HepG2 (cell line): ENCODE measurements around the gene SGK1. TPM values are rescaled to one million over a fixed set of nuclear protein-coding genes. Genes with fewer than 3 reads are reported as not detected.

ENCODE experiments used
- CCAR2 ChIP-seq: fragments of 200-400 bp; formaldehyde crosslinking; optimal IDR thresholded peaks from 2 replicates; pipeline ENCODE3; 2018; ENCODE audit warnings: low read depth, mild to moderate bottlenecking, low read length, moderate library complexity
- FOSL2 ChIP-seq: sonication (generic); formaldehyde crosslinking; IDR thresholded peaks from 2 replicates; pipeline ENCODE4 v1.4.0; 2020; ENCODE audit warnings: missing genetic modification reagents
- FOXM1 ChIP-seq: sonication (generic); formaldehyde crosslinking; IDR thresholded peaks from 2 replicates; pipeline ENCODE4 v1.5.0; 2020; ENCODE audit warnings: missing genetic modification reagents
- FOXO1 ChIP-seq: sonication (generic); formaldehyde crosslinking; IDR thresholded peaks from 2 replicates; pipeline ENCODE4 v1.4.0; 2020; ENCODE audit warnings: missing genetic modification reagents
- KDM3A ChIP-seq: IDR thresholded peaks from 2 replicates; pipeline ENCODE4 v1.6.1; 2018; ENCODE audit warnings: low read depth, missing compliant biosample characterization
- MED1 ChIP-seq: sonication (generic); formaldehyde crosslinking; IDR thresholded peaks from 2 replicates; pipeline ENCODE4 v1.4.0; 2020; ENCODE audit warnings: missing genetic modification reagents
- MYC ChIP-seq: sonication (generic); formaldehyde crosslinking; IDR thresholded peaks from 2 replicates; pipeline ENCODE4 v1.9.0; 2021; ENCODE audit warnings: missing genetic modification reagents, borderline replicate concordance
- NCOA2 ChIP-seq: sonication (generic); formaldehyde crosslinking; IDR thresholded peaks from 2 replicates; pipeline ENCODE4 v1.8.0; 2022; ENCODE audit warnings: inconsistent platforms
- NFRKB ChIP-seq: fragments of 450-650 bp; IDR thresholded peaks from 2 replicates; pipeline ENCODE4 v1.6.1; 2017
- POLR2G ChIP-seq: fragments of 200-400 bp; formaldehyde crosslinking; IDR thresholded peaks from 2 replicates; pipeline ENCODE4 v1.6.1; 2018; ENCODE audit warnings: mild to moderate bottlenecking, low read depth, low read length, moderate library complexity
- TBL1XR1 ChIP-seq: fragments of 150-350 bp; IDR thresholded peaks from 2 replicates; pipeline ENCODE4 v1.6.1; 2014; ENCODE audit warnings: borderline replicate concordance, low read length; ENCODE audit not compliant: partially characterized antibody
- ZNF225 ChIP-seq: sonication (generic); formaldehyde crosslinking; IDR thresholded peaks from 2 replicates; pipeline ENCODE4 v1.4.0; 2020; ENCODE audit warnings: mild to moderate bottlenecking, missing genetic modification reagents
- ZNF3 ChIP-seq: IDR thresholded peaks from 2 replicates; pipeline ENCODE4 v1.7.0; 2017; ENCODE audit warnings: inconsistent platforms
- ZNF891 ChIP-seq: sonication (generic); formaldehyde crosslinking; IDR thresholded peaks from 2 replicates; pipeline ENCODE4 v1.5.0; 2020; ENCODE audit warnings: mild to moderate bottlenecking, missing genetic modification reagents
- polyA plus RNA-seq, 8 experiments: library from polyadenylated mRNA; depleted of rRNA in 3 of 8; stranded (reverse) in 7 of 8; unstranded in 1 of 8; fragments of >200 nt; fragmentation: Illumina TruSeq in 4 of 8; extraction: Trizol in 4 of 8; gene quantifications; 2 replicates each; pipeline versions ENCODE4 v1.2.1 to v1.2.3, GENCODE V29; 2011 to 2016; ENCODE audit warnings: low read depth in 4 of 8, missing spikeins in 1 of 8, mixed read lengths in 1 of 8; ENCODE audit not compliant: insufficient read depth in 1 of 8
- total RNA-seq, 5 experiments: library from RNA; depleted of rRNA; stranded (reverse); fragments of >200 nt; fragmentation: Illumina TruSeq; extraction: Trizol; gene quantifications; 2 replicates each; pipeline ENCODE4 v1.2.3, GENCODE V29; 2016; ENCODE audit warnings: low read depth in 1 of 5
- TF ChIP-seq, protein P1 (sequence below): sonication (generic); formaldehyde crosslinking; IDR thresholded peaks from 2 replicates; pipeline ENCODE4 v1.4.0; 2020; ENCODE audit warnings: missing genetic modification reagents
- TF ChIP-seq, protein P2 (sequence below): sonication (generic); formaldehyde crosslinking; IDR thresholded peaks from 2 replicates; pipeline ENCODE4 v1.4.0; 2020; ENCODE audit warnings: mild to moderate bottlenecking, missing genetic modification reagents
- TF ChIP-seq, protein P3 (sequence below): IDR thresholded peaks from 2 replicates; pipeline ENCODE4 v1.6.1; 2016; ENCODE audit warnings: low read depth, borderline replicate concordance
- TF ChIP-seq, protein P4 (sequence below): IDR thresholded peaks from 2 replicates; pipeline ENCODE4 v1.6.1; 2016; ENCODE audit warnings: missing compliant biosample characterization, missing genetic modification reagents, borderline replicate concordance
- TF ChIP-seq, protein P5 (sequence below): IDR thresholded peaks from 2 replicates; pipeline ENCODE4 v1.6.1; 2012; ENCODE audit warnings: low read length, improper control_type of control experiment
- TF ChIP-seq, protein P6 (sequence below): sonication (generic); formaldehyde crosslinking; IDR thresholded peaks from 2 replicates; pipeline ENCODE4 v1.8.0; 2022; ENCODE audit warnings: missing genetic modification reagents, mild to moderate bottlenecking, inconsistent platforms, borderline replicate concordance

Gene SGK1
- total and polyA plus RNA-seq, 2 of the 13 experiments (the other 11 are each of a cell fraction or from before 2014, with no cell fraction given) = 56.1 to 56.2 TPM

DNA sequence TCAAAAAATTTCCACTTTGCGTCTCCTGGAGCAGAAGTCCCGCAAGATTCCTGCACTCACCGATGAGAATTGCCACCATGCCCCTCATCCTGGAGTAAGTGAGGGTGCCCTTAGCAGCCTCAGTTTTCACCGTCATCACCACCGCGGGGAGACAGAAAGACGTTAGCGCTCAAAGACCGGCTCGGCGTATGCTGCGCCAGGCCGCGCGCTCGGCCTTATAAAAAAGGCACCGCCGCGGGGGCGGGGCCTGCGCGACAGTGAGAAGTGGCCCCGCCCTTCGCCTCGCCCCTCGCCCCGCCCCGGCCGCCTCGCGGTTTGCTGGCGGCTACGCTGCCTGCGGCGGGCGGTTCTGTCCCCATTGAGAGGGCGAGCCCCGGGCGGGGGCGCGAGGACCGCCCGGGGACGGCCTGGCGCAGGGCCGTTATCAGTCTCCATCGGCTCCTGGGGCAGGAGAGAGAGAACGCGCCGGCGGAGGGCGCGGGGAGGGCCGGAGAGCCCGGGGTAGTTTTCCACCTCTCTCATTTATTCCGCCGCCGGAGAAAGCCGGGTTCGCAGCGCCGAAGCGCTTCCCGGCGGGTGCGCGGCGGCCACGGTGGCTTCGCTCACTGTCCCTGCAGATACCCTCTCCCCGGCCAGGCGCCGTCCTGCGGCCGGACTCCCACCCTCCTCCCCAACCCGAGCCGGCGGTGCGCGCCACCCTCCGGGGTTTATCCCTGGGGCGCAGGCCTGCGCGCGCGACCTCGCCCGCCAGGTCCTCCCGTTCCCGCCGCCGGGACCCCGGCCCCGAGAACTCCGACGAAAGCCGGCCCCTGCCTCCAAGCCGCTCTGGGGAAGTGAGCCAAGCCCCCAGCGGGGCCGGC lies 143.0 kb downstream of the SGK1 start (continued):
- TF ChIP-seq, protein P1, sequence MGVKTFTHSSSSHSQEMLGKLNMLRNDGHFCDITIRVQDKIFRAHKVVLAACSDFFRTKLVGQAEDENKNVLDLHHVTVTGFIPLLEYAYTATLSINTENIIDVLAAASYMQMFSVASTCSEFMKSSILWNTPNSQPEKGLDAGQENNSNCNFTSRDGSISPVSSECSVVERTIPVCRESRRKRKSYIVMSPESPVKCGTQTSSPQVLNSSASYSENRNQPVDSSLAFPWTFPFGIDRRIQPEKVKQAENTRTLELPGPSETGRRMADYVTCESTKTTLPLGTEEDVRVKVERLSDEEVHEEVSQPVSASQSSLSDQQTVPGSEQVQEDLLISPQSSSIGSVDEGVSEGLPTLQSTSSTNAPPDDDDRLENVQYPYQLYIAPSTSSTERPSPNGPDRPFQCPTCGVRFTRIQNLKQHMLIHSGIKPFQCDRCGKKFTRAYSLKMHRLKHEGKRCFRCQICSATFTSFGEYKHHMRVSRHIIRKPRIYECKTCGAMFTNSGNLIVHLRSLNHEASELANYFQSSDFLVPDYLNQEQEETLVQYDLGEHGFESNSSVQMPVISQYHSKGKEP (CRISPR knock-in tag) = no peak
- TF ChIP-seq ZNF891 = peak; percentile 26; the same call in 1 of the 2 replicates
- TF ChIP-seq, protein P2, sequence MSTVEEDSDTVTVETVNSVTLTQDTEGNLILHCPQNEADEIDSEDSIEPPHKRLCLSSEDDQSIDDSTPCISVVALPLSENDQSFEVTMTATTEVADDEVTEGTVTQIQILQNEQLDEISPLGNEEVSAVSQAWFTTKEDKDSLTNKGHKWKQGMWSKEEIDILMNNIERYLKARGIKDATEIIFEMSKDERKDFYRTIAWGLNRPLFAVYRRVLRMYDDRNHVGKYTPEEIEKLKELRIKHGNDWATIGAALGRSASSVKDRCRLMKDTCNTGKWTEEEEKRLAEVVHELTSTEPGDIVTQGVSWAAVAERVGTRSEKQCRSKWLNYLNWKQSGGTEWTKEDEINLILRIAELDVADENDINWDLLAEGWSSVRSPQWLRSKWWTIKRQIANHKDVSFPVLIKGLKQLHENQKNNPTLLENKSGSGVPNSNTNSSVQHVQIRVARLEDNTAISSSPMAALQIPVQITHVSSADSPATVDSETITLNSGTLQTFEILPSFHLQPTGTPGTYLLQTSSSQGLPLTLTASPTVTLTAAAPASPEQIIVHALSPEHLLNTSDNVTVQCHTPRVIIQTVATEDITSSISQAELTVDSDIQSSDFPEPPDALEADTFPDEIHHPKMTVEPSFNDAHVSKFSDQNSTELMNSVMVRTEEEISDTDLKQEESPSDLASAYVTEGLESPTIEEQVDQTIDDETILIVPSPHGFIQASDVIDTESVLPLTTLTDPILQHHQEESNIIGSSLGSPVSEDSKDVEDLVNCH (CRISPR knock-in tag) = no peak
- peak; percentile 46 for TF ChIP-seq NCOA2
- no peak for TF ChIP-seq ZNF3 (CRISPR knock-in tag)
- TF ChIP-seq FOXM1 (CRISPR knock-in tag) = no peak; the same call in 1 of the 2 replicates
- TF ChIP-seq, protein P3, sequence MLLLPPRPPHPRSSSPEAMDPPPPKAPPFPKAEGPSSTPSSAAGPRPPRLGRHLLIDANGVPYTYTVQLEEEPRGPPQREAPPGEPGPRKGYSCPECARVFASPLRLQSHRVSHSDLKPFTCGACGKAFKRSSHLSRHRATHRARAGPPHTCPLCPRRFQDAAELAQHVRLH (CRISPR knock-in tag) = peak; percentile 84; the same call in 1 of the 2 replicates
- TF ChIP-seq FOXO1 (CRISPR knock-in tag) = peak; percentile 80
- TF ChIP-seq NFRKB = no peak
- TF ChIP-seq FOSL2 = peak; percentile 75
- TF ChIP-seq, protein P4, sequence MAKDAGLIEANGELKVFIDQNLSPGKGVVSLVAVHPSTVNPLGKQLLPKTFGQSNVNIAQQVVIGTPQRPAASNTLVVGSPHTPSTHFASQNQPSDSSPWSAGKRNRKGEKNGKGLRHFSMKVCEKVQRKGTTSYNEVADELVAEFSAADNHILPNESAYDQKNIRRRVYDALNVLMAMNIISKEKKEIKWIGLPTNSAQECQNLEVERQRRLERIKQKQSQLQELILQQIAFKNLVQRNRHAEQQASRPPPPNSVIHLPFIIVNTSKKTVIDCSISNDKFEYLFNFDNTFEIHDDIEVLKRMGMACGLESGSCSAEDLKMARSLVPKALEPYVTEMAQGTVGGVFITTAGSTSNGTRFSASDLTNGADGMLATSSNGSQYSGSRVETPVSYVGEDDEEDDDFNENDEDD (CRISPR knock-in tag) = peak; percentile 76
- TF ChIP-seq, protein P5, sequence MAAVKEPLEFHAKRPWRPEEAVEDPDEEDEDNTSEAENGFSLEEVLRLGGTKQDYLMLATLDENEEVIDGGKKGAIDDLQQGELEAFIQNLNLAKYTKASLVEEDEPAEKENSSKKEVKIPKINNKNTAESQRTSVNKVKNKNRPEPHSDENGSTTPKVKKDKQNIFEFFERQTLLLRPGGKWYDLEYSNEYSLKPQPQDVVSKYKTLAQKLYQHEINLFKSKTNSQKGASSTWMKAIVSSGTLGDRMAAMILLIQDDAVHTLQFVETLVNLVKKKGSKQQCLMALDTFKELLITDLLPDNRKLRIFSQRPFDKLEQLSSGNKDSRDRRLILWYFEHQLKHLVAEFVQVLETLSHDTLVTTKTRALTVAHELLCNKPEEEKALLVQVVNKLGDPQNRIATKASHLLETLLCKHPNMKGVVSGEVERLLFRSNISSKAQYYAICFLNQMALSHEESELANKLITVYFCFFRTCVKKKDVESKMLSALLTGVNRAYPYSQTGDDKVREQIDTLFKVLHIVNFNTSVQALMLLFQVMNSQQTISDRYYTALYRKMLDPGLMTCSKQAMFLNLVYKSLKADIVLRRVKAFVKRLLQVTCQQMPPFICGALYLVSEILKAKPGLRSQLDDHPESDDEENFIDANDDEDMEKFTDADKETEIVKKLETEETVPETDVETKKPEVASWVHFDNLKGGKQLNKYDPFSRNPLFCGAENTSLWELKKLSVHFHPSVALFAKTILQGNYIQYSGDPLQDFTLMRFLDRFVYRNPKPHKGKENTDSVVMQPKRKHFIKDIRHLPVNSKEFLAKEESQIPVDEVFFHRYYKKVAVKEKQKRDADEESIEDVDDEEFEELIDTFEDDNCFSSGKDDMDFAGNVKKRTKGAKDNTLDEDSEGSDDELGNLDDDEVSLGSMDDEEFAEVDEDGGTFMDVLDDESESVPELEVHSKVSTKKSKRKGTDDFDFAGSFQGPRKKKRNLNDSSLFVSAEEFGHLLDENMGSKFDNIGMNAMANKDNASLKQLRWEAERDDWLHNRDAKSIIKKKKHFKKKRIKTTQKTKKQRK = no peak
- TF ChIP-seq, protein P6, sequence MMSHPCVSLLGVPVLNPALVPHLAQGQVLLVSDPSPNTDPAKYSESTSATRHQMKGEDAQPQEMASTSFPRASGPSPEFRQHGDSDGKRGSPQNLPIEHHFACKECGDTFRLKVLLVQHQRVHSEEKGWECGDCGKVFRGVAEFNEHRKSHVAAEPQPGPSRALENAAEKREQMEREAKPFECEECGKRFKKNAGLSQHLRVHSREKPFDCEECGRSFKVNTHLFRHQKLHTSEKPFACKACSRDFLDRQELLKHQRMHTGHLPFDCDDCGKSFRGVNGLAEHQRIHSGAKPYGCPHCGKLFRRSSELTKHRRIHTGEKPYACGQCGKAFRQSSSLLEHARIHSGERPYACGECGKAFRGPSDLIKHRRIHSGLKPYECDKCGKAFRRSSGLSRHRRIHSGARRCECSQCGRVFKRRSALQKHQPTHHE = no peak
- TF ChIP-seq MYC (CRISPR knock-in tag) = peak; percentile 88; the same call in 1 of the 2 replicates
- peak; percentile 75 for TF ChIP-seq ZNF225 (CRISPR knock-in tag)
- peak; percentile 67; the same call in 1 of the 2 replicates for TF ChIP-seq KDM3A (CRISPR knock-in tag)
- TF ChIP-seq TBL1XR1 = no peak
- TF ChIP-seq CCAR2 = no peak
- peak; percentile 91 for TF ChIP-seq MED1 (CRISPR knock-in tag)
- peak; percentile 93 for TF ChIP-seq POLR2G
